ENCODE data around the gene PTPN23. TPM values are rescaled to one million over a fixed set of nuclear protein-coding genes. Genes with fewer than 3 reads are reported as not detected.

Gene PTPN23
- total and polyA plus RNA-seq, 2 of the 13 experiments (the other 11 are each of a cell fraction or from before 2014, with no cell fraction given) = 2.3 to 3.7 TPM

- Histone ChIP-seq H3K27ac (ENCODE audit: extremely low read length, insufficient read depth, low read length) (no peak overlapping the region), H3K4me3 (replicated peaks in 1 of 3; ENCODE audit: insufficient read depth in 1 of 3, low read depth in 2 of 3, low read length in 3 of 3) (no peak overlapping the region), H3K79me2 (ENCODE audit: insufficient read depth, low read length) (peaks cover 11% of the 10 kb centered on the region), H3K27me3 (ENCODE audit: control insufficient read depth in 1 of 2, insufficient read depth in 2 of 2, low read length in 2 of 2) (no peaks in the 10 kb centered on the region), H3K36me3 (replicated peaks in 1 of 2; ENCODE audit: control insufficient read depth in 1 of 2, insufficient read depth in 2 of 2, low read length in 2 of 2) (peaks cover 12 to 42% of the 10 kb centered on the region in 2 experiments), H4K20me1 (ENCODE audit: insufficient read depth, low read length) (no peaks in the 10 kb centered on the region), H3K4me2 (ENCODE audit: low read depth, low read length) (no peak overlapping the region), H3K9ac (ENCODE audit: insufficient read depth, low read depth, low read length) (no peak overlapping the region), H2AFZ (ENCODE audit: low read length) (no peak overlapping the region), H3K4me1 (ENCODE audit: insufficient read depth, low read length) (peaks cover 45% of the 10 kb centered on the region), H3K9me3 (ENCODE audit: low read length) (no peaks in the 10 kb centered on the region)
- ATAC-seq (no peak), FAIRE-seq (no peak), DNase-seq (ENCODE audit: low spot score) (no peak)
- ChIA-PET POLR2A (interaction anchor here (1.2 kb wide), 1 partner anchor 9 kb away, joined by 3 read pairs; no protein-coding TSS in a partner anchor), CTCF (ENCODE audit: low intra/inter-chr PET ratio, low total read pairs) (no interaction called here)
- intact Hi-C loops (cut with micrococcal nuclease; ENCODE audit: unreplicated experiment) (no loop called here), in situ Hi-C loops (cut with HindIII; ENCODE audit: extremely low pct_ligation_motif_present, low pct_unique_long_range_greater_than_20kb) (no loop called here)
- no TSS peak for BruUV-seq (replicated peaks)
- 98% methylated on average over 5 of the region's 5 CpGs for WGBS (ENCODE audit: low lambda C conversion rate)
- TF ChIP-seq EP300 (IDR thresholded peaks at IDR 0.05; ENCODE audit: low read depth in 2 of 2, low read length in 2 of 2) (no peak), EP300 (CRISPR knock-in tag; IDR thresholded peaks at IDR 0.05; ENCODE audit: borderline replicate concordance) (no peak), RCOR2 (CRISPR knock-in tag; IDR thresholded peaks at IDR 0.05) (no peak), SUZ12 (IDR thresholded peaks at IDR 0.05; ENCODE audit: low read depth, low read length) (no peak), ZNF121 (CRISPR knock-in tag; IDR thresholded peaks at IDR 0.05) (no peak), STAT6 (CRISPR knock-in tag; IDR thresholded peaks at IDR 0.05; ENCODE audit: borderline replicate concordance) (no peak), BCL6 (CRISPR knock-in tag; IDR thresholded peaks at IDR 0.05) (no peak), ZNF407 (CRISPR knock-in tag; IDR thresholded peaks at IDR 0.05; ENCODE audit: not compliant biosample characterization) (no peak), ZNF670 (CRISPR knock-in tag; IDR thresholded peaks at IDR 0.05; ENCODE audit: borderline replicate concordance) (no peak), ZNF766 (CRISPR knock-in tag; IDR thresholded peaks at IDR 0.05; ENCODE audit: borderline replicate concordance) (no peak), MTF2 (CRISPR knock-in tag; IDR thresholded peaks at IDR 0.05; ENCODE audit: borderline replicate concordance) (no peak), ZNF782 (CRISPR knock-in tag; IDR thresholded peaks at IDR 0.05; ENCODE audit: borderline replicate concordance) (no peak)
These were observed 55.4 kb downstream of the PTPN23 start for GRCh38 chr3:47436180-47436579.

Measured in HepG2 (cell line).